ENCODE measurements around the gene FAM236B.

DNA sequence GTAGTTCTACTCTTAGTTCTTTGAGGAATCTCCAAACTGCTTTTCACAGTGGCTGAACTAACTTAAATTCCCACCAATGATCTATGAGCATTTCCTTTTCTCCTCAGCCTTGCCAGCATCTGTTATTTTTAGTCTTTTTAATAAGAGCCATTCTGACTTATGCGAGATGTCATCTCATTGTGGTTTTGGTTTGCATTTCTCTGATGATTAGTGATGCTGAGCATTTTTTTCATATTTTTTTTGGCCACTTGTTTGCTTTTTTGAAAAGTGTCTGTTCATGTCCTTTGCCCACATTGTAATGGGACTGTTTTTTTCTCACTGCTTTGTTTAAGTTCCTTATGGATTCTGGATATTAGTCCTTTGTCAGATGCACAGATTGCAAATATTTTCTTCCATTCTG is 46.9 kb downstream of the FAM236B start:
- TF ChIP-seq, protein P1, sequence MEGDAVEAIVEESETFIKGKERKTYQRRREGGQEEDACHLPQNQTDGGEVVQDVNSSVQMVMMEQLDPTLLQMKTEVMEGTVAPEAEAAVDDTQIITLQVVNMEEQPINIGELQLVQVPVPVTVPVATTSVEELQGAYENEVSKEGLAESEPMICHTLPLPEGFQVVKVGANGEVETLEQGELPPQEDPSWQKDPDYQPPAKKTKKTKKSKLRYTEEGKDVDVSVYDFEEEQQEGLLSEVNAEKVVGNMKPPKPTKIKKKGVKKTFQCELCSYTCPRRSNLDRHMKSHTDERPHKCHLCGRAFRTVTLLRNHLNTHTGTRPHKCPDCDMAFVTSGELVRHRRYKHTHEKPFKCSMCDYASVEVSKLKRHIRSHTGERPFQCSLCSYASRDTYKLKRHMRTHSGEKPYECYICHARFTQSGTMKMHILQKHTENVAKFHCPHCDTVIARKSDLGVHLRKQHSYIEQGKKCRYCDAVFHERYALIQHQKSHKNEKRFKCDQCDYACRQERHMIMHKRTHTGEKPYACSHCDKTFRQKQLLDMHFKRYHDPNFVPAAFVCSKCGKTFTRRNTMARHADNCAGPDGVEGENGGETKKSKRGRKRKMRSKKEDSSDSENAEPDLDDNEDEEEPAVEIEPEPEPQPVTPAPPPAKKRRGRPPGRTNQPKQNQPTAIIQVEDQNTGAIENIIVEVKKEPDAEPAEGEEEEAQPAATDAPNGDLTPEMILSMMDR (IDR thresholded peaks at IDR 0.05), result no peak
- no peak for TF ChIP-seq EP300 (IDR thresholded peaks at IDR 0.05)
- TF ChIP-seq POLR2A (IDR thresholded peaks at IDR 0.05), result no peak

Data from sigmoid colon (tissue), 4 donors.